ENCODE data around the gene DHRS13.

DHRS13 gene

DNA sequence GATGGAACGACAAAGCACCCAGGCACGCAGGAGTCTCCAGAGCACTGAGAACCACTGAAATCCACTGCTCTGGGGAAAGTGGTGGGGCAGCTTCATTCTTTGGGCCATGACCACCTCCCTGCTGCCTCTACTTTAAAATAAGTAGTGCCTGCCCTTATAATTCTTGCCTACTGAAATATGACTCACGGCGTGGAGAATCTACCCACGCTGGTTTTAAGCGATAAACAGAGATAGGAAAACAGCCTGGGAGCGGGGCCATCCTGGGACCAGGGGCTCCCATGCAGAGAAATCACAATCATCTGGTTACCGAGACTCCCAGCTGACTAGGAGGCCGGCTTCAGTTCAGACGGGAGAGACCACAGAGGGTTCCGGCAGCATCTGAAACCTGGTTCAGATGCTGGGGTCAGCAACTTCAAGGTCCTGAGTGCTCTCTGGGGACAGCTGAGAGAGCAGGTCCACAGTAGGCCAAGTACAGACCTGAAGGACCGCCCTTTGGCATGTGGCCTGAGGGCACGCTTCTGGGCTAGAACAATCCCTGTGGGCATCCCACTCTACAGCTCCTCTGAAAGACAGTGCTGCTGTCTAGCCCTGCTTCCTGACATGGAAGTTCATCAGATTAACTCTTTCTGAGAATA is 8.6 kb upstream of the DHRS13 start:
- Histone ChIP-seq H3K4me1 (ENCODE audit: control insufficient read depth, low read depth, low read length) (no peaks in the 10 kb centered on the region), H3K4me3 (ENCODE audit: low read length) (no peak overlapping the region), H3K36me3 (ENCODE audit: control insufficient read depth, insufficient read depth, low read length) (peaks cover 58% of the 10 kb centered on the region), H2BK15ac (replicated peaks; ENCODE audit: low read depth) (no peak overlapping the region), H3K9ac (ENCODE audit: low read length) (no peak overlapping the region), H3K18ac (ENCODE audit: low read length) (no peak overlapping the region), H2BK5ac (ENCODE audit: low read length) (no peak overlapping the region), H3K79me2 (ENCODE audit: control insufficient read depth, insufficient read depth, low read length) (no peaks in the 10 kb centered on the region), H3K4me2 (ENCODE audit: low read length) (no peak overlapping the region), H3K56ac (ENCODE audit: low read length) (no peak overlapping the region), H3K79me1 (ENCODE audit: low read length) (peaks cover 4% of the 10 kb centered on the region), H3K27me3 (ENCODE audit: insufficient read depth, low read length, poor library complexity) (no peaks in the 10 kb centered on the region), H3K27ac (ENCODE audit: low read depth, low read length) (no peak overlapping the region), H2AK5ac (ENCODE audit: low read length) (no peak overlapping the region), H4K8ac (ENCODE audit: low read depth, low read length) (no peak overlapping the region), H4K5ac (ENCODE audit: low read length) (no peak overlapping the region), H3K4ac (ENCODE audit: low read depth, low read length) (no peak overlapping the region), H2BK120ac (ENCODE audit: low read depth, low read length) (no peak overlapping the region), H3K23ac (ENCODE audit: low read length) (no peak overlapping the region)
- WGBS (ENCODE audit: extremely low coverage, insufficient coverage, low lambda C conversion rate): no CpG with 5 or more reads among the region's 13 CpGs
- no peak for DNase-seq

- Histone ChIP-seq H4K8ac (ENCODE audit: low read depth, low read length) (no peak overlapping the region), H3K18ac (ENCODE audit: low read length) (no peak overlapping the region), H3K9ac (ENCODE audit: low read length) (no peak overlapping the region), H3K4me1 (ENCODE audit: control insufficient read depth, low read depth, low read length) (no peaks in the 10 kb centered on the region), H2BK120ac (ENCODE audit: low read depth, low read length) (no peak overlapping the region), H3K36me3 (ENCODE audit: control insufficient read depth, insufficient read depth, low read length) (peaks cover 58% of the 10 kb centered on the region), H3K27ac (ENCODE audit: low read depth, low read length) (no peak overlapping the region), H3K4ac (ENCODE audit: low read depth, low read length) (no peak overlapping the region), H3K56ac (ENCODE audit: low read length) (no peak overlapping the region), H2BK15ac (replicated peaks; ENCODE audit: low read depth) (no peak overlapping the region), H3K27me3 (ENCODE audit: insufficient read depth, low read length, poor library complexity) (no peaks in the 10 kb centered on the region), H3K4me2 (ENCODE audit: low read length) (no peak overlapping the region), H3K79me2 (ENCODE audit: control insufficient read depth, insufficient read depth, low read length) (no peaks in the 10 kb centered on the region), H3K23ac (ENCODE audit: low read length) (no peak overlapping the region), H3K79me1 (ENCODE audit: low read length) (peaks cover 4% of the 10 kb centered on the region), H4K5ac (ENCODE audit: low read length) (no peak overlapping the region), H2BK5ac (ENCODE audit: low read length) (no peak overlapping the region), H3K4me3 (ENCODE audit: low read length) (no peak overlapping the region), H2AK5ac (ENCODE audit: low read length) (no peak overlapping the region)
- DNase-seq: no peak
- WGBS (ENCODE audit: extremely low coverage, insufficient coverage, low lambda C conversion rate): no CpG with 5 or more reads among the region's 1 CpG
These were observed 7.7 kb upstream of the DHRS13 start for GRCh38 chr17:28910534-28910933.

DNA sequence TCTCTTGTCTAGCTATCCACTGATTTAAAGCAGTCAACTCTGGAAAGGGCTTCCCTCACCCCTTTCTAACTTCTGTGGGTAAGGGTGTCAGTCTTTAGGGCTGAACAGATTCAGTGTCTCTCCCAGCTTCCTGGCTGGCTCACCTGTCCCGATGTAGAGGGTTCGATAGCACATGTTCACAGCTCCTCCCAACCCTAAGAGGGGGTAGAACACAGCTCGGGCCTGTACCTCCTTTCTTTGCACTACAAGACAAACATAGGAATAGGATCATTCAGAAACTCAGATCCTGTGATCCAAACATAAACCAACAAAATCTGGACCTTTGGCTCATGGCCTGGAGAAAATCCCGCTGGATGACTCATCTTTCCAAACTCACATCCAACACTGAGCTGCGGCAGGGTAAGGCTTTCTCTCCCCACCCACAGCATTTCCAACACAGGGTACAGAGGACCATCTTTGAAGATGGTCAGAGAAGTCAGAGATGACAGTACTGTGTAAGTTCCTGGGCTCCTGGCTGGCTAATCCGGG is 5.8 kb upstream of the DHRS13 start:
- H3K27me3 ChIP-seq (ENCODE audit: insufficient read depth, low read length, poor library complexity): no peaks in the 10 kb centered on the region
- H3K4me2 ChIP-seq (ENCODE audit: low read length): no peak overlapping the region
- no peak overlapping the region for H3K27ac ChIP-seq (ENCODE audit: low read depth, low read length)
- H2BK15ac ChIP-seq (replicated peaks; ENCODE audit: low read depth): no peak overlapping the region
- H3K79me2 ChIP-seq (ENCODE audit: control insufficient read depth, insufficient read depth, low read length): no peaks in the 10 kb centered on the region
- H3K18ac ChIP-seq (ENCODE audit: low read length): no peak overlapping the region
- no peaks in the 10 kb centered on the region for H3K79me1 ChIP-seq (ENCODE audit: low read length)
- no peak overlapping the region for H2BK120ac ChIP-seq (ENCODE audit: low read depth, low read length)
- no CpG with 5 or more reads among the region's 6 CpGs for WGBS (ENCODE audit: extremely low coverage, insufficient coverage, low lambda C conversion rate)
- no peak overlapping the region for H2AK5ac ChIP-seq (ENCODE audit: low read length)
- H3K9ac ChIP-seq (ENCODE audit: low read length): no peak overlapping the region
- H3K4ac ChIP-seq (ENCODE audit: low read depth, low read length): no peak overlapping the region
- no peaks in the 10 kb centered on the region for H3K4me1 ChIP-seq (ENCODE audit: control insufficient read depth, low read depth, low read length)
- H3K4me3 ChIP-seq (ENCODE audit: low read length): no peak overlapping the region
- no peak overlapping the region for H3K56ac ChIP-seq (ENCODE audit: low read length)
- H3K36me3 ChIP-seq (ENCODE audit: control insufficient read depth, insufficient read depth, low read length): peaks cover 46% of the 10 kb centered on the region
- H4K8ac ChIP-seq (ENCODE audit: low read depth, low read length): no peak overlapping the region
- H3K23ac ChIP-seq (ENCODE audit: low read length): no peak overlapping the region
- no peak overlapping the region for H4K5ac ChIP-seq (ENCODE audit: low read length)
- no peak for DNase-seq
- no peak overlapping the region for H2BK5ac ChIP-seq (ENCODE audit: low read length)

- no peak overlapping the region for H3K4me2 ChIP-seq (ENCODE audit: low read length)
- no peak overlapping the region for H3K18ac ChIP-seq (ENCODE audit: low read length)
- no peak for DNase-seq
These were observed 5.0 kb upstream of the DHRS13 start for GRCh38 chr17:28907709-28908475.

GRCh38 chr17:28906706-28907438 is 4.0 kb upstream of the DHRS13 start:
- Histone ChIP-seq H3K27ac (ENCODE audit: low read depth, low read length) (no peak overlapping the region), H3K36me3 (ENCODE audit: control insufficient read depth, insufficient read depth, low read length) (peaks cover 35% of the 10 kb centered on the region), H3K4me2 (ENCODE audit: low read length) (no peak overlapping the region)

More at GRCh38 chr17:28907709-28908475, 5.0 kb upstream of the DHRS13 start:
- no peak overlapping the region for H3K27ac ChIP-seq (ENCODE audit: low read depth, low read length)
- no peak overlapping the region for H3K56ac ChIP-seq (ENCODE audit: low read length)
- no peak overlapping the region for H4K5ac ChIP-seq (ENCODE audit: low read length)
- no peak overlapping the region for H4K8ac ChIP-seq (ENCODE audit: low read depth, low read length)
- no peaks in the 10 kb centered on the region for H3K79me2 ChIP-seq (ENCODE audit: control insufficient read depth, insufficient read depth, low read length)
- H3K23ac ChIP-seq (ENCODE audit: low read length): no peak overlapping the region
- H2AK5ac ChIP-seq (ENCODE audit: low read length): no peak overlapping the region
- H3K4me1 ChIP-seq (ENCODE audit: control insufficient read depth, low read depth, low read length): no peaks in the 10 kb centered on the region
- no peaks in the 10 kb centered on the region for H3K79me1 ChIP-seq (ENCODE audit: low read length)
- no peak overlapping the region for H2BK15ac ChIP-seq (replicated peaks; ENCODE audit: low read depth)
- H3K4ac ChIP-seq (ENCODE audit: low read depth, low read length): no peak overlapping the region
- peaks cover 39% of the 10 kb centered on the region for H3K36me3 ChIP-seq (ENCODE audit: control insufficient read depth, insufficient read depth, low read length)
- H2BK5ac ChIP-seq (ENCODE audit: low read length): no peak overlapping the region
- WGBS (ENCODE audit: extremely low coverage, insufficient coverage, low lambda C conversion rate): no CpG with 5 or more reads among the region's 3 CpGs
- no peak overlapping the region for H3K4me3 ChIP-seq (ENCODE audit: low read length)
- H3K9ac ChIP-seq (ENCODE audit: low read length): no peak overlapping the region
- H3K27me3 ChIP-seq (ENCODE audit: insufficient read depth, low read length, poor library complexity): no peaks in the 10 kb centered on the region
- H2BK120ac ChIP-seq (ENCODE audit: low read depth, low read length): no peak overlapping the region

More at GRCh38 chr17:28906706-28907438, 4.0 kb upstream of the DHRS13 start:
- Histone ChIP-seq H3K56ac (ENCODE audit: low read length) (no peak overlapping the region), H3K79me2 (ENCODE audit: control insufficient read depth, insufficient read depth, low read length) (no peaks in the 10 kb centered on the region), H4K8ac (ENCODE audit: low read depth, low read length) (no peak overlapping the region), H2BK5ac (ENCODE audit: low read length) (no peak overlapping the region), H2BK120ac (ENCODE audit: low read depth, low read length) (no peak overlapping the region), H4K5ac (ENCODE audit: low read length) (no peak overlapping the region), H3K27me3 (ENCODE audit: insufficient read depth, low read length, poor library complexity) (no peaks in the 10 kb centered on the region), H3K9ac (ENCODE audit: low read length) (no peak overlapping the region), H2BK15ac (replicated peaks; ENCODE audit: low read depth) (no peak overlapping the region), H3K4ac (ENCODE audit: low read depth, low read length) (no peak overlapping the region), H2AK5ac (ENCODE audit: low read length) (no peak overlapping the region), H3K79me1 (ENCODE audit: low read length) (no peaks in the 10 kb centered on the region), H3K23ac (ENCODE audit: low read length) (no peak overlapping the region), H3K4me3 (ENCODE audit: low read length) (no peak overlapping the region), H3K4me1 (ENCODE audit: control insufficient read depth, low read depth, low read length) (peaks cover under 1% of the 10 kb centered on the region), H3K18ac (ENCODE audit: low read length) (no peak overlapping the region)
- no CpG with 5 or more reads among the region's 7 CpGs for WGBS (ENCODE audit: extremely low coverage, insufficient coverage, low lambda C conversion rate)
- no peak for DNase-seq
